ENCODE measurements around the gene IL22RA1.

DNA sequence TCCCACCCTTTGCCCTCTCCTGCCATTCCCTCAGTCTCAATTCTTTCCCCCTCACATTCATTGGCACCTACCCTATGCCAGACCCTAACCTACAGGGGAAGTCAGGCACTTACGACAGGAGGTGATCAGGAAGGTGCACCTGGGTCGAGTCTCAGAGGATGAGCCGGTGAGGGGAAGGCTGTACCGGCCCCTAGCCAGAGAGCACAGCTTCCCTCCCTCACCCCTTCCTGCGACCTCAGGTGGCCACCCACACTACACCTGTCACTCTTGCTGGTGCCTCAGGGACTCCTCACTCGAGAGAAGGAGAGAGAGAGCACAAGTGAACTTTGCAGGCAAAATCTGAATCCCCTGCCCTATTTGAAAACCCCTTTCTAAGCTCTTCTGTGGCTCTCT is 29.3 kb downstream of the IL22RA1 start:
- TF ChIP-seq, protein P1, sequence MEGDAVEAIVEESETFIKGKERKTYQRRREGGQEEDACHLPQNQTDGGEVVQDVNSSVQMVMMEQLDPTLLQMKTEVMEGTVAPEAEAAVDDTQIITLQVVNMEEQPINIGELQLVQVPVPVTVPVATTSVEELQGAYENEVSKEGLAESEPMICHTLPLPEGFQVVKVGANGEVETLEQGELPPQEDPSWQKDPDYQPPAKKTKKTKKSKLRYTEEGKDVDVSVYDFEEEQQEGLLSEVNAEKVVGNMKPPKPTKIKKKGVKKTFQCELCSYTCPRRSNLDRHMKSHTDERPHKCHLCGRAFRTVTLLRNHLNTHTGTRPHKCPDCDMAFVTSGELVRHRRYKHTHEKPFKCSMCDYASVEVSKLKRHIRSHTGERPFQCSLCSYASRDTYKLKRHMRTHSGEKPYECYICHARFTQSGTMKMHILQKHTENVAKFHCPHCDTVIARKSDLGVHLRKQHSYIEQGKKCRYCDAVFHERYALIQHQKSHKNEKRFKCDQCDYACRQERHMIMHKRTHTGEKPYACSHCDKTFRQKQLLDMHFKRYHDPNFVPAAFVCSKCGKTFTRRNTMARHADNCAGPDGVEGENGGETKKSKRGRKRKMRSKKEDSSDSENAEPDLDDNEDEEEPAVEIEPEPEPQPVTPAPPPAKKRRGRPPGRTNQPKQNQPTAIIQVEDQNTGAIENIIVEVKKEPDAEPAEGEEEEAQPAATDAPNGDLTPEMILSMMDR (IDR thresholded peaks at IDR 0.05): no peak
- no peak for TF ChIP-seq POLR2A (IDR thresholded peaks at IDR 0.05)
- TF ChIP-seq POLR2AphosphoS5 (IDR thresholded peaks at IDR 0.05): no peak
